H9 (cell line): ENCODE data around the gene SASS6. TPM values are rescaled to one million over a fixed set of nuclear protein-coding genes. Genes with fewer than 3 reads are reported as not detected.

Source experiments
- DNase-seq: peaks from one replicate; pipeline ENCODE4 v3.0.0-alpha.2; 2017
- H2AFZ ChIP-seq: one replicate; pipeline ENCODE4 v1.6.1; 2013; ENCODE audit warnings: mild to moderate bottlenecking, low read length, control low read depth, moderate library complexity
- H2AK5ac ChIP-seq: 2 replicates; pipeline ENCODE4 v1.6.1; 2013; ENCODE audit warnings: low read length, control low read depth, mixed read lengths; ENCODE audit not compliant: insufficient read length
- H2BK120ac ChIP-seq: one replicate; pipeline ENCODE4 v1.6.1; 2013; ENCODE audit warnings: low read depth, mild to moderate bottlenecking, low read length, control low read depth, inconsistent platforms; ENCODE audit not compliant: poor library complexity, severe bottlenecking
- H2BK12ac ChIP-seq: 2 replicates; pipeline ENCODE4 v1.6.1; 2013; ENCODE audit warnings: low read length, control low read depth, mixed read lengths, low read depth; ENCODE audit not compliant: insufficient read length
- H2BK15ac ChIP-seq: 2 replicates; pipeline ENCODE4 v1.6.1; 2013; ENCODE audit warnings: low read depth, low read length, control low read depth
- H2BK20ac ChIP-seq: one replicate; pipeline ENCODE4 v1.6.1; 2013; ENCODE audit warnings: low read depth, mild to moderate bottlenecking, low read length, control low read depth, inconsistent platforms; ENCODE audit not compliant: poor library complexity, severe bottlenecking
- H2BK5ac ChIP-seq: 2 replicates; pipeline ENCODE4 v1.6.1; 2013; ENCODE audit warnings: low read length, control low read depth, mixed read lengths; ENCODE audit not compliant: insufficient read length
- H3K14ac ChIP-seq: 2 replicates; pipeline ENCODE4 v1.6.1; 2013; ENCODE audit warnings: low read length, control low read depth; ENCODE audit not compliant: insufficient read depth
- H3K18ac ChIP-seq: 2 replicates; pipeline ENCODE4 v1.6.1; 2013; ENCODE audit warnings: low read depth, mild to moderate bottlenecking, mixed read lengths, low read length, control low read depth; ENCODE audit not compliant: insufficient read length
- H3K23ac ChIP-seq: 2 replicates; pipeline ENCODE4 v1.6.1; 2013; ENCODE audit warnings: low read length, control low read depth, mixed read lengths, low read depth; ENCODE audit not compliant: insufficient read length
- H3K23me2 ChIP-seq: 2 replicates; pipeline ENCODE4 v1.6.1; 2013; ENCODE audit warnings: low read depth, mild to moderate bottlenecking, mixed read lengths, low read length, control low read depth; ENCODE audit not compliant: insufficient read length, poor library complexity, severe bottlenecking
- H3K27ac ChIP-seq: 2 replicates; pipeline ENCODE4 v1.5.1; 2013; ENCODE audit warnings: low read length, control low read depth, mixed read lengths, low read depth; ENCODE audit not compliant: insufficient read length
- H3K27me3 ChIP-seq: 2 replicates; pipeline ENCODE4 v1.6.1; 2013; ENCODE audit warnings: low read length, control low read depth, inconsistent platforms; ENCODE audit not compliant: insufficient read depth
- H3K4ac ChIP-seq: 2 replicates; pipeline ENCODE4 v1.6.1; 2013; ENCODE audit warnings: low read depth, mild to moderate bottlenecking, control low read depth, inconsistent platforms, low read length, moderate library complexity
- H3K4me1 ChIP-seq: 2 replicates; pipeline ENCODE4 v1.6.1; 2013; ENCODE audit warnings: low read length, control low read depth, inconsistent platforms; ENCODE audit not compliant: insufficient read depth
- H3K4me2 ChIP-seq: 2 replicates; pipeline ENCODE4 v1.6.1; 2013; ENCODE audit warnings: low read length, control low read depth, mixed read lengths; ENCODE audit not compliant: insufficient read length, insufficient read depth
- H3K56ac ChIP-seq: 2 replicates; pipeline ENCODE4 v1.6.1; 2013; ENCODE audit warnings: low read depth, mild to moderate bottlenecking, mixed read lengths, low read length, control low read depth; ENCODE audit not compliant: insufficient read length
- H3K79me1 ChIP-seq: 2 replicates; pipeline ENCODE4 v1.6.1; 2013; ENCODE audit warnings: low read depth, mild to moderate bottlenecking, moderate library complexity, low read length, control low read depth, inconsistent platforms; ENCODE audit not compliant: insufficient read depth, poor library complexity, severe bottlenecking
- H3K79me2 ChIP-seq: 2 replicates; pipeline ENCODE4 v1.6.1; 2013; ENCODE audit warnings: low read length, control low read depth, inconsistent platforms; ENCODE audit not compliant: insufficient read depth
- H3K9ac ChIP-seq: 2 replicates; pipeline ENCODE4 v1.6.1; 2013; ENCODE audit warnings: low read length, control low read depth, mixed read lengths; ENCODE audit not compliant: insufficient read length; ENCODE audit errors: extremely low read depth
- H3K9me3 ChIP-seq: one replicate; pipeline ENCODE4 v1.6.1; 2013; ENCODE audit warnings: low read depth, low read length, inconsistent platforms; ENCODE audit not compliant: control insufficient read depth
- H3T11ph ChIP-seq: one replicate; pipeline ENCODE4 v1.6.1; 2013; ENCODE audit warnings: mild to moderate bottlenecking, low read length, control low read depth, inconsistent platforms
- H4K20me1 ChIP-seq: one replicate; pipeline ENCODE4 v1.6.1; 2013; ENCODE audit not compliant: control insufficient read depth, insufficient read length, insufficient read depth
- H4K5ac ChIP-seq: 2 replicates; pipeline ENCODE4 v1.6.1; 2013; ENCODE audit warnings: low read depth, mild to moderate bottlenecking, mixed read lengths, low read length, control low read depth; ENCODE audit not compliant: insufficient read length
- H4K8ac ChIP-seq: replicated peaks from 2 replicates; pipeline ENCODE4 v1.6.1; 2013; ENCODE audit warnings: low read length, control low read depth, mixed read lengths, low read depth; ENCODE audit not compliant: insufficient read length
- H4K91ac ChIP-seq: 2 replicates; pipeline ENCODE4 v1.6.1; 2013; ENCODE audit warnings: low read depth, mild to moderate bottlenecking, moderate library complexity, mixed read lengths, low read length, control low read depth; ENCODE audit not compliant: insufficient read length
- H3K27ac Mint-ChIP-seq, 3 experiments: 2 replicates in 2 of 3; 3 replicates in 1 of 3; pipeline ENCODE4 v1.8.0; 2020 to 2021; ENCODE audit warnings: mixed read lengths in 3 of 3, mild to moderate bottlenecking in 1 of 3, moderate library complexity in 1 of 3
- H3K27me3 Mint-ChIP-seq: 2 replicates; pipeline ENCODE4 v1.8.0; 2021; ENCODE audit warnings: low read depth, mild to moderate bottlenecking, moderate library complexity, mixed read lengths
- H3K36me3 Mint-ChIP-seq, 3 experiments: 2 replicates in 2 of 3; 3 replicates in 1 of 3; pipeline ENCODE4 v1.8.0; 2020 to 2021; ENCODE audit warnings: low read depth in 3 of 3, mixed read lengths in 3 of 3; ENCODE audit not compliant: insufficient read depth in 1 of 3
- H3K4me1 Mint-ChIP-seq, 2 experiments: 2 replicates each; pipeline ENCODE4 v1.8.0; 2020; ENCODE audit warnings: mixed read lengths in 2 of 2
- H3K4me3 Mint-ChIP-seq, 2 experiments: 2 replicates in 1 of 2; 3 replicates in 1 of 2; pipeline ENCODE4 v1.8.0; 2020 to 2021; ENCODE audit warnings: mild to moderate bottlenecking in 2 of 2, mixed read lengths in 2 of 2, moderate library complexity in 1 of 2
- H3K9me3 Mint-ChIP-seq, 2 experiments: 2 replicates in 1 of 2; 3 replicates in 1 of 2; pipeline ENCODE4 v1.8.0; 2020; ENCODE audit warnings: mild to moderate bottlenecking in 2 of 2, mixed read lengths in 2 of 2, moderate library complexity in 1 of 2
- WGBS: extraction: QIAGEN DNeasy Blood & Tissue Kit; methylation state at CpG from one replicate; pipeline ENCODE4 v1.1.7; 2013; ENCODE audit warnings: missing lambda C conversion rate, low lambda C conversion rate, mixed read lengths; ENCODE audit not compliant: insufficient read length; ENCODE audit errors: extremely low coverage; 5-methylcytosine and 5-hydroxymethylcytosine counted together
- total RNA-seq: library from RNA; stranded (reverse); gene quantifications from 2 replicates; pipeline ENCODE4 v1.2.1, GENCODE V29; 2021
- TF ChIP-seq, protein P1 (sequence below): fragments of 200-600 bp; sonication (generic); conservative IDR thresholded peaks from 3 replicates; pipeline ENCODE4 v1.8.0; 2021; ENCODE audit warnings: antibody characterized with exemption, mild to moderate bottlenecking

SASS6 gene
- total RNA-seq, 1 experiment from 2014 or later, result 15.2 TPM

DNA sequence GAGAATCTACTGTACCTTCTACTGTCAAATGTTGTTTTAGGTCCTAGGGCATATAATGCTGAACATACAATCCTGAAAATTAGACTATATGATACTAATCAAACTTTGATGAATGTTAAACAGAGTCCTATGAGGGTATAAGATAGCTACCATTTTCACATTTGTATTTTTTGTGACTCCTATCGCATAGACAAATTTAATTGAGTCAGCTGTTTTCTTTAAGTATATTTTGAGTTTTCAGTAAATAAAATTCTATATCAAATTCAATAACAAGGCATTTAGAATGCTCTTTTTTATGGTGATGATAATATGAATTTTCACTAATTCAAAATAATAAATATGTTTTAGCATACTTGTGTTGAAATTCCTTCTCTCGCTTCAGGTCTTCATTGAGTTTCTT lies 35.3 kb upstream of the SASS6 start:
- DNase-seq, result no peak
- Mint-ChIP-seq H3K9me3 (no peaks in the 10 kb centered on the region), H3K27ac (no peak overlapping the region), H3K36me3 (no peaks in the 10 kb centered on the region), H3K4me3 (no peak overlapping the region), H3K4me1 (peaks cover 4 to 5% of the 10 kb centered on the region in 2 experiments), H3K27me3 (no peaks in the 10 kb centered on the region)
- H3K9ac ChIP-seq, result no peak overlapping the region
- H3K14ac ChIP-seq, result no peak overlapping the region
- no peak overlapping the region for H4K5ac ChIP-seq
- no peak overlapping the region for H3T11ph ChIP-seq
- H3K18ac ChIP-seq, result no peak overlapping the region
- H2BK15ac ChIP-seq, result no peak overlapping the region
- no peak overlapping the region for H3K27ac ChIP-seq
- no peak overlapping the region for H2AK5ac ChIP-seq
- H3K56ac ChIP-seq, result no peak overlapping the region
- no peaks in the 10 kb centered on the region for H3K79me1 ChIP-seq
- no peak overlapping the region for H3K4ac ChIP-seq
- no peak overlapping the region for H2AFZ ChIP-seq
- H2BK12ac ChIP-seq, result no peak overlapping the region
- no peak overlapping the region for H2BK20ac ChIP-seq
- no peak overlapping the region for H3K23ac ChIP-seq
- H3K4me2 ChIP-seq, result no peak overlapping the region
- H4K8ac ChIP-seq, result no peak overlapping the region
- H3K23me2 ChIP-seq, result no peaks in the 10 kb centered on the region
- TF ChIP-seq, protein P1, sequence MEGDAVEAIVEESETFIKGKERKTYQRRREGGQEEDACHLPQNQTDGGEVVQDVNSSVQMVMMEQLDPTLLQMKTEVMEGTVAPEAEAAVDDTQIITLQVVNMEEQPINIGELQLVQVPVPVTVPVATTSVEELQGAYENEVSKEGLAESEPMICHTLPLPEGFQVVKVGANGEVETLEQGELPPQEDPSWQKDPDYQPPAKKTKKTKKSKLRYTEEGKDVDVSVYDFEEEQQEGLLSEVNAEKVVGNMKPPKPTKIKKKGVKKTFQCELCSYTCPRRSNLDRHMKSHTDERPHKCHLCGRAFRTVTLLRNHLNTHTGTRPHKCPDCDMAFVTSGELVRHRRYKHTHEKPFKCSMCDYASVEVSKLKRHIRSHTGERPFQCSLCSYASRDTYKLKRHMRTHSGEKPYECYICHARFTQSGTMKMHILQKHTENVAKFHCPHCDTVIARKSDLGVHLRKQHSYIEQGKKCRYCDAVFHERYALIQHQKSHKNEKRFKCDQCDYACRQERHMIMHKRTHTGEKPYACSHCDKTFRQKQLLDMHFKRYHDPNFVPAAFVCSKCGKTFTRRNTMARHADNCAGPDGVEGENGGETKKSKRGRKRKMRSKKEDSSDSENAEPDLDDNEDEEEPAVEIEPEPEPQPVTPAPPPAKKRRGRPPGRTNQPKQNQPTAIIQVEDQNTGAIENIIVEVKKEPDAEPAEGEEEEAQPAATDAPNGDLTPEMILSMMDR, result no peak
- H2BK5ac ChIP-seq, result no peak overlapping the region
- H3K9me3 ChIP-seq, result no peaks in the 10 kb centered on the region
- WGBS, result no CpG with 5 or more reads among the region's 2 CpGs
- no peaks in the 10 kb centered on the region for H4K20me1 ChIP-seq
- H2BK120ac ChIP-seq, result no peak overlapping the region
- H3K79me2 ChIP-seq, result no peaks in the 10 kb centered on the region
- H3K27me3 ChIP-seq, result no peaks in the 10 kb centered on the region
- no peaks in the 10 kb centered on the region for H3K4me1 ChIP-seq
- H4K91ac ChIP-seq, result no peak overlapping the region
